ENCODE results near the gene CLHC1.
"Not testable (repeated sequence)": the region's sequence is repeated elsewhere in the genome, so short reads cannot be mapped to it uniquely, and the experiment has no call there.

The CLHC1 gene

GRCh38 chr2:55229221-55229620 lies 2.9 kb downstream of the CLHC1 start:
- H3K4me3 ChIP-seq (ENCODE audit: low read length, poor library complexity, severe bottlenecking) = no peak overlapping the region
- TF ChIP-seq CTCF (conservative IDR thresholded peaks at IDR 0.05; ENCODE audit: low read length) = no peak
- no peak for TF ChIP-seq EZH2phosphoT487 (IDR thresholded peaks at IDR 0.05; ENCODE audit: borderline replicate concordance)
- no peaks in the 10 kb centered on the region for H3F3A ChIP-seq (ENCODE audit: low read depth)
- no peak overlapping the region for H3K4me2 ChIP-seq (ENCODE audit: low read depth, low read length, poor library complexity, severe bottlenecking)
- H3K36me3 ChIP-seq (ENCODE audit: insufficient read depth, low read length) = peaks cover 6% of the 10 kb centered on the region; the same call in 1 of the 2 replicates
- H4K20me1 ChIP-seq (ENCODE audit: insufficient read depth, low read length, poor library complexity, severe bottlenecking) = peaks cover 16% of the 10 kb centered on the region
- H3K9me3 ChIP-seq (ENCODE audit: insufficient read depth, low read depth, low read length) = no peaks in the 10 kb centered on the region
- H3K4me1 ChIP-seq (ENCODE audit: insufficient read depth, low read length, poor library complexity, severe bottlenecking) = peaks cover 25% of the 10 kb centered on the region
- H3K9ac ChIP-seq (ENCODE audit: low read depth, low read length, poor library complexity, severe bottlenecking) = no peak overlapping the region
- peaks cover 6% of the 10 kb centered on the region for H3K27me3 ChIP-seq (ENCODE audit: insufficient read depth, low read length, poor library complexity, severe bottlenecking)
- H3K79me2 ChIP-seq (ENCODE audit: insufficient read depth, low read length) = peaks cover 32% of the 10 kb centered on the region
- H3K9me2 ChIP-seq (replicated peaks; ENCODE audit: low read depth, low read length) = no peaks in the 10 kb centered on the region
- no peak overlapping the region for H2AFZ ChIP-seq (ENCODE audit: low read length)

- Histone ChIP-seq H3K36me3 (ENCODE audit: insufficient read depth, low read length) (no peaks in the 10 kb centered on the region), H3K79me2 (ENCODE audit: insufficient read depth, low read length) (peaks cover 22% of the 10 kb centered on the region), H3K4me3 (ENCODE audit: low read length, poor library complexity, severe bottlenecking) (peak overlapping the region; percentile 41), H4K20me1 (ENCODE audit: insufficient read depth, low read length, poor library complexity, severe bottlenecking) (peaks cover 5% of the 10 kb centered on the region), H3K27me3 (ENCODE audit: insufficient read depth, low read length, poor library complexity, severe bottlenecking) (peaks cover 5% of the 10 kb centered on the region), H3K9me3 (ENCODE audit: insufficient read depth, low read depth, low read length) (no peaks in the 10 kb centered on the region), H2AFZ (ENCODE audit: low read length) (peak overlapping the region; percentile 47; the same call in 1 of the 2 replicates), H3F3A (ENCODE audit: low read depth) (no peaks in the 10 kb centered on the region), H3K9ac (ENCODE audit: low read depth, low read length, poor library complexity, severe bottlenecking) (no peak overlapping the region), H3K9me2 (replicated peaks; ENCODE audit: low read depth, low read length) (no peaks in the 10 kb centered on the region), H3K4me2 (ENCODE audit: low read depth, low read length, poor library complexity, severe bottlenecking) (peak overlapping the region; percentile 50), H3K4me1 (ENCODE audit: insufficient read depth, low read length, poor library complexity, severe bottlenecking) (peaks cover 16% of the 10 kb centered on the region)
- TF ChIP-seq EZH2phosphoT487 (IDR thresholded peaks at IDR 0.05; ENCODE audit: borderline replicate concordance) (no peak), CTCF (conservative IDR thresholded peaks at IDR 0.05; ENCODE audit: low read length) (no peak)
Observed at GRCh38 chr2:55228226-55228563, 3.9 kb downstream of the CLHC1 start.

- not testable (repeated sequence) for H3F3A ChIP-seq (ENCODE audit: low read depth); H3K9ac ChIP-seq (ENCODE audit: low read depth, low read length, poor library complexity, severe bottlenecking); H3K9me3 ChIP-seq (ENCODE audit: insufficient read depth, low read depth, low read length); H4K20me1 ChIP-seq (ENCODE audit: insufficient read depth, low read length, poor library complexity, severe bottlenecking); H3K36me3 ChIP-seq (ENCODE audit: insufficient read depth, low read length); H3K27me3 ChIP-seq (ENCODE audit: insufficient read depth, low read length, poor library complexity, severe bottlenecking); H3K9me2 ChIP-seq (replicated peaks; ENCODE audit: low read depth, low read length)
- Histone ChIP-seq H2AFZ (ENCODE audit: low read length) (peak overlapping the region; percentile 47; the same call in 1 of the 2 replicates), H3K79me2 (ENCODE audit: insufficient read depth, low read length) (peaks cover 16% of the 10 kb centered on the region), H3K4me1 (ENCODE audit: insufficient read depth, low read length, poor library complexity, severe bottlenecking) (peaks cover 15% of the 10 kb centered on the region), H3K4me2 (ENCODE audit: low read depth, low read length, poor library complexity, severe bottlenecking) (peak overlapping the region; percentile 50), H3K4me3 (ENCODE audit: low read length, poor library complexity, severe bottlenecking) (peak overlapping the region; percentile 41)
Observed at GRCh38 chr2:55227437-55228225, 4.5 kb downstream of the CLHC1 start.
